Heart right ventricle (tissue), 16 donors: ENCODE measurements around the gene XBP1. TPM values are rescaled to one million over a fixed set of nuclear protein-coding genes. Genes with fewer than 3 reads are reported as not detected.
A peak's percentile ranks its signal among the peaks of the same experiment; 100 is the strongest.

ENCODE experiments used
- ATAC-seq, 8 donors: fragments of 200-7000 bp; cut with Tn5 transposase; one replicate each; pipeline ENCODE4 v1.9.1; 2020; ENCODE audit warnings: mild to moderate bottlenecking in 8 of 8, moderate library complexity in 8 of 8, moderate number of reproducible peaks in 1 of 8
- DNase-seq, 2 donors: peaks; one replicate each; pipeline ENCODE4 v3.0.0-alpha.2; 2020
- H3K27ac ChIP-seq, 10 donors: fragments of 200-600 bp; sonication (generic) in 2 of 10; one replicate each; pipeline versions ENCODE4 v1.5.0 to v1.8.0; 2020 to 2022; ENCODE audit warnings: mild to moderate bottlenecking in 3 of 10
- H3K27me3 ChIP-seq, 7 donors: fragments of 200-600 bp; one replicate each; pipeline ENCODE4 v1.8.0; 2021 to 2022; ENCODE audit warnings: mild to moderate bottlenecking in 2 of 7
- H3K36me3 ChIP-seq, 9 donors: fragments of 200-600 bp; sonication (generic) in 1 of 9; one replicate each; pipeline versions ENCODE4 v1.5.0 to v1.8.0; 2020 to 2022; ENCODE audit warnings: mild to moderate bottlenecking in 2 of 9
- H3K4me1 ChIP-seq, 9 donors: fragments of 200-600 bp; sonication (generic) in 1 of 9; one replicate each; pipeline versions ENCODE4 v1.5.0 to v1.8.0; 2020 to 2022; ENCODE audit warnings: mild to moderate bottlenecking in 4 of 9
- H3K4me3 ChIP-seq, 10 donors: fragments of 200-600 bp; sonication (generic) in 2 of 10; one replicate each; pipeline versions ENCODE4 v1.5.0 to v1.8.0; 2020 to 2022; ENCODE audit warnings: mild to moderate bottlenecking in 7 of 10, moderate library complexity in 2 of 10
- H3K9me3 ChIP-seq, 11 donors: fragments of 200-600 bp in 10 of 11; sonication (generic) in 2 of 11; one replicate each; pipeline versions ENCODE4 v1.5.0 to v1.8.0; 2013 to 2022; ENCODE audit warnings: mild to moderate bottlenecking in 2 of 11, control low read depth in 1 of 11, moderate library complexity in 1 of 11
- WGBS, 2 donors: extraction: QIAGEN DNeasy Blood & Tissue Kit; methylation state at CpG; one replicate each; pipeline ENCODE4 v1.1.7; 2013; ENCODE audit warnings: inconsistent platforms in 1 of 2; 5-methylcytosine and 5-hydroxymethylcytosine counted together
- intact Hi-C, 10 donors: fragments of 100-400 bp; cut with DNase I; formaldehyde crosslinking; loops; one replicate each; pipeline versions ENCODE4 v1.11.1 to v1.14.2; 2022
- polyA plus RNA-seq, 2 donors: library from polyadenylated mRNA; stranded (reverse); fragments of 200-250 nt; gene quantifications; one replicate each; pipeline ENCODE4 v1.2.3, GENCODE V29; 2013
- total RNA-seq, 10 donors: library from RNA; stranded (reverse); fragmentation: NEBNext Ultra II Directional in 3 of 10; extraction: Animal tissue kit (Norgen Biotek cat#: 25700) in 3 of 10; gene quantifications; one replicate each; pipeline versions ENCODE4 v1.2.1 to v1.2.4, GENCODE V29; 2021 to 2023
- TF ChIP-seq, protein P1 (sequence below), 9 donors: fragments of 200-600 bp; sonication (generic) in 2 of 9; IDR thresholded peaks; one replicate each; pipeline versions ENCODE4 v1.5.0 to v1.8.0; 2021 to 2022; ENCODE audit warnings: antibody characterized with exemption in 9 of 9, mild to moderate bottlenecking in 5 of 9, moderate library complexity in 1 of 9
- donor health status: Arrhythmogenic right ventricular cardiomyopathy.
- donor health status: ischemic (EF 13 %, LVEDD 7.1; RV severe dilation, severe dysfunction).
- donor health status: healthy with polysubstance abuse.
- donor health status: DM: no; HTN: yes; CAD: no.
- donor health status: DM: no; HTN: no; CAD: no.
- donor health status: ischemic (EF 25% LVEDD 6.9; RV normal size, moderate dysfunction).
- donor health status: ischemic (EF 25% LVEDD 5.7; RV mildly dilated, moderate dysfunction).
- donor health status: healthy.
- donor health status: DM: yes; HTN: yes; CAD: no.
- donor health status: Ischemic cardiomyopathy.
- donor health status: ischemic (EF 35%, LVEDD 5.7; RV mildly dilated, moderate dysfunction).
- donor health status: nonischemic (EF 11% LVEDD 7.7; RV severe dilation, severe dysfunction).
- donor health status: DM: yes; HTN: yes; CAD: no.
- donor health status: PGD.
- donor health status: ischemic (EF 29% LVEDD 5.4; RV normal size, mild dysfunction).
- donor health status: nonischemic (EF 23%, LVEDD 6.1; RV moderate dilation, normal function).

XBP1 gene
- total and polyA plus RNA-seq, 12 donors: 22.5 to 140 (median 67.9) TPM

DNA sequence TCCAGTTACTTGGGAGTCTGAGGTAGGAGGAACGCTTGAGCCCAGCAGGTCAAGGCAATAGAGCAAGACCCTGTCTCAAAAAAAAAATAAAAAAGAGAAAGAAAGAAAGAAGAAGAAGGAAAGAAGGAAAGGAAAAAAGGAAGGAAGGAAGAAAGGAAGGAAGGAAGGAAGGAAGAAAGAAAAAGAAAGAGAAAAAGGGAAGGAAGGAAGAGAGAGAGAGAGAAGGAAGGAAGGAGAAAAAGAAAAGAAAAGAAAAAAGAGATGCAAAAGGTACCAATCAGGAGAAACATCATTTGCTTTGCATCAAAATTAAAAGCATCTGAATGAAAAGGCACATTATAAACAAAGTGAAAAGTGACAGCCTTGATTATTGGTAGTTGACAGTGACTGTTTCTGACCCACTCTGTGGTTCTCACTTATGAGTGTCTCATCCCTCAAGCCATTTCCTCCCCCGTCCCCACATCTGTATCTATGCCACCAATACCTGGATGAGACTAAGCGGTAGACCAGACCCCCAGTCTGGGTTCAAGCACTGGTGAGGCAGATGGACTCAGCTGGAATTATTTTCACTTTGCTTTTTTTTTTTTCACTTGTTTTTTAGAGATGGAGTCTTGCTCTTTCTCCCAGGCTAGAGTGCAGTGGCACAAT is 33.0 kb upstream of the XBP1 start:
- intact Hi-C loops: loop anchor here in 2 of 10 donors (5.0 to 10.0 kb wide), 2 partner anchors 236 to 789 kb away; no protein-coding TSS in a partner anchor
- WGBS, 2 donors: 91 to 95% methylated on average over 3 of the region's 3 CpGs

DNA sequence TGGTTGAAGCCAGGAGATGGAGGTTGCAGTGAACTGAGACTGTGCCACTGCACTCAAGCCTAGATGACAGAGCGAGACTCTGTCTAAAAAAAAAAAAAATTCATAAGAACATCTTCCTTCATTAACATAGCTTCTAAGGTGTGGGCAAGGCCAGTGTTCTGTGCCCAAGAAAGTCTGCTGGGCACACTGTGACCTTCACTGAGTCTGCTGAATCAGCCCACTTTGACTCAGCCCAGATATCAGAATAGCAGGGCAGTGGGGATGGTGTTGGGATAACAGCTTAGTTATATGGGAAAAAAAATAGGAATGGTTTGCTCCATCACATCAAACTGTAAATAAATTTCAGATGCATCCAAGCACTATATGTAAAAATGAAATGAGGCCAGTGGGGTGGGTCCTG is 32.4 kb upstream of the XBP1 start:
- H3K27ac ChIP-seq: no peak overlapping the region
- peaks cover 0 to 12% (median 0%) of the 10 kb centered on the region in 9 donors for H3K4me1 ChIP-seq
- no peaks in the 10 kb centered on the region for H3K9me3 ChIP-seq
- H3K4me3 ChIP-seq: no peak overlapping the region
- ATAC-seq (no peak), DNase-seq (no peak)
- no peaks in the 10 kb centered on the region for H3K27me3 ChIP-seq
- WGBS, 2 donors: 92 to 100% methylated on average over 1 of the region's 1 CpG
- peaks cover 0 to 15% (median 0%) of the 10 kb centered on the region in 9 donors for H3K36me3 ChIP-seq
- intact Hi-C loops: loop anchor here in 3 of 10 donors (1.0 to 10.0 kb wide), 3 partner anchors 135 to 788 kb away; no protein-coding TSS in a partner anchor
- TF ChIP-seq, protein P1, sequence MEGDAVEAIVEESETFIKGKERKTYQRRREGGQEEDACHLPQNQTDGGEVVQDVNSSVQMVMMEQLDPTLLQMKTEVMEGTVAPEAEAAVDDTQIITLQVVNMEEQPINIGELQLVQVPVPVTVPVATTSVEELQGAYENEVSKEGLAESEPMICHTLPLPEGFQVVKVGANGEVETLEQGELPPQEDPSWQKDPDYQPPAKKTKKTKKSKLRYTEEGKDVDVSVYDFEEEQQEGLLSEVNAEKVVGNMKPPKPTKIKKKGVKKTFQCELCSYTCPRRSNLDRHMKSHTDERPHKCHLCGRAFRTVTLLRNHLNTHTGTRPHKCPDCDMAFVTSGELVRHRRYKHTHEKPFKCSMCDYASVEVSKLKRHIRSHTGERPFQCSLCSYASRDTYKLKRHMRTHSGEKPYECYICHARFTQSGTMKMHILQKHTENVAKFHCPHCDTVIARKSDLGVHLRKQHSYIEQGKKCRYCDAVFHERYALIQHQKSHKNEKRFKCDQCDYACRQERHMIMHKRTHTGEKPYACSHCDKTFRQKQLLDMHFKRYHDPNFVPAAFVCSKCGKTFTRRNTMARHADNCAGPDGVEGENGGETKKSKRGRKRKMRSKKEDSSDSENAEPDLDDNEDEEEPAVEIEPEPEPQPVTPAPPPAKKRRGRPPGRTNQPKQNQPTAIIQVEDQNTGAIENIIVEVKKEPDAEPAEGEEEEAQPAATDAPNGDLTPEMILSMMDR (IDR thresholded peaks at IDR 0.05): no peak

More for the DNA sequence above, 33.0 kb upstream of the XBP1 start:
- TF ChIP-seq, protein P1 (IDR thresholded peaks at IDR 0.05): no peak
- DNase-seq (no peak), ATAC-seq (no peak)
- Histone ChIP-seq H3K27ac (no peak overlapping the region), H3K9me3 (no peaks in the 10 kb centered on the region), H3K27me3 (no peaks in the 10 kb centered on the region), H3K4me3 (no peak overlapping the region), H3K4me1 (peaks cover 0 to 12% (median 0%) of the 10 kb centered on the region in 9 donors), H3K36me3 (peaks cover 0 to 15% (median 0%) of the 10 kb centered on the region in 9 donors)

DNA sequence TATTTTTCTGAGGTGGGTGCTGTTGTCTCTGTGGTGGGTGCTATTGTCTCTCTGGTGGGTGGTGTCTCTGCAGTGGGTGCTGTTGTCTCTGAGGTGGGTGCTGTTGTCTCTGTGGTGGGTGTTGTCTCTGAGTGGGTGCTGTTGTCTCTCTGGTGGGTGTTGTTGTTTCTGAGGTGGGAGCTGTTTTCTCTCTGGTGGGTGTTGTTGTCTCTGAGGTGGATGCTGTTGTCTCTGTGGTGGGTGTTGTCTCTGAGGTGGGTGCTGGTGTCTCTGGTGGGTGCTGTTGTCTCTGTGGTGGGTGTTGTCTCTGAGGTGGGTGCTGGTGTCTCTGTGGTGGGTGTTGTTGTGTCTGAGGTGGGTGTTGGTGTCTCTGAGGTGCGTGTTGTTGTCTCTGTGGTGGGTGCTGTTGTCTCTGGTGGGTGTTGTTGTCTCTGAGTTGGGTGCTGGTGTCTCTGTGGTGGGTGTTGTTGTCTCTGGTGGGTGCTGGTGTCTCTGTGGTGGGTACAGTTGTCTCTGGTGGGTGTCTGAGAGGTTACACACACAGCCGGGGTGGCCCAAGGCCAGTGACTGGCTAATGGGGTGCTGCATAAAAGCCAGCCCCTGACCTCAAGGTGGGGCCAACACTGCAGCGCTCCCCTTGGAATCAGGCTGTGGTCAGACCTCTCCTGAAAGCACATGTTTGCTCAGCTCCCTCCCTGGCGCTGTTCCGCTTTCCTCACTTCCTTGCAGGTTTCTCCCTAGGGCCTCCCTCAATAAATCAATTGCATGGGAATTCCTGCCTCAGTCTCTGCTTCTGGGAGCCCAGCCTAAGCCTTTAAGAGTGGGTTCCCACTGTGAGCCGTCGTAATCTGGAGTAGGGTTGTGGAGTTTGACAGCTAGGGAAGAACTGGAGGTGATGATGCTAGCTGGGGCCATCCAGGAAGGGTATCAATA is 31.0 kb upstream of the XBP1 start:
- no peak overlapping the region for H3K27ac ChIP-seq
- WGBS, 2 donors: 84 to 91% methylated on average over 7 of the region's 7 CpGs
- intact Hi-C loops: loop anchor here in 4 of 10 donors (1.0 to 10.0 kb wide), 4 partner anchors 134 to 787 kb away; no protein-coding TSS in a partner anchor
- ATAC-seq: peak in 1 of 8 donors; percentile 54
- no peaks in the 10 kb centered on the region for H3K27me3 ChIP-seq
- no peak for DNase-seq
- TF ChIP-seq, protein P1 (IDR thresholded peaks at IDR 0.05): no peak
- no peaks in the 10 kb centered on the region for H3K9me3 ChIP-seq
- H3K4me1 ChIP-seq: peaks cover 0 to 12% (median 0%) of the 10 kb centered on the region in 9 donors
- no peak overlapping the region for H3K4me3 ChIP-seq
- H3K36me3 ChIP-seq: peaks cover 0 to 15% (median 0%) of the 10 kb centered on the region in 9 donors

DNA sequence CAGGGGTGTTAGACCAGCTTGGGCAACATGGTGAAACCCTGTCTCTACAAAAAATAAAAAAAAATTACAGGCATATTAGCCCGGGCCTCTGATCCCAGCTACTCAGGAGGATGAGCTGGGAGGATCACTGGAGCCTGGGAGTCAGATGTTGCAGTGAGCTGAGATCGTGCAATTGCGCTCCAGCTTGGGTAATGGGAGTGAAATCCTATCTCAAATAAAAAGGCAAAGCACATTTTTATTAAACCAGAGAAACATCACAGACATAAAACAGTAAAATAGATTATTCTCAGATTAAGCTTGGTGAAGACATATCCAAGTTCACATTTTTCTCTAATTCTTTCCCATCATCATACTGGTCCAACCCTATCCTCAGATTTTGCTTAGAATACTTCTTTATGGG is 30.1 kb upstream of the XBP1 start:
- DNase-seq (no peak), ATAC-seq (no peak)
- intact Hi-C loops: loop anchor here in 3 of 10 donors (2.0 to 10.0 kb wide), 3 partner anchors 230 to 786 kb away; no protein-coding TSS in a partner anchor
- Histone ChIP-seq H3K27ac (no peak overlapping the region), H3K4me1 (peaks cover 0 to 12% (median 0%) of the 10 kb centered on the region in 9 donors), H3K36me3 (peaks cover 0 to 15% (median 0%) of the 10 kb centered on the region in 9 donors), H3K4me3 (no peak overlapping the region), H3K9me3 (no peaks in the 10 kb centered on the region), H3K27me3 (no peaks in the 10 kb centered on the region)
- TF ChIP-seq, protein P1 (IDR thresholded peaks at IDR 0.05): no peak
- WGBS, 2 donors: 95 to 97% methylated on average over 3 of the region's 3 CpGs
